GM12892 (cell line): Measurements from ENCODE around the gene TNNT3.

Source experiments
- POLR2A ChIP-seq: IDR thresholded peaks from 2 replicates; pipeline ENCODE4 v1.6.1; 2011; ENCODE audit warnings: low read depth, low read length, control low read depth
- POLR2AphosphoS5 ChIP-seq: IDR thresholded peaks from 2 replicates; pipeline ENCODE4 v1.6.1; 2011; ENCODE audit warnings: low read depth, low read length, control low read depth

DNA sequence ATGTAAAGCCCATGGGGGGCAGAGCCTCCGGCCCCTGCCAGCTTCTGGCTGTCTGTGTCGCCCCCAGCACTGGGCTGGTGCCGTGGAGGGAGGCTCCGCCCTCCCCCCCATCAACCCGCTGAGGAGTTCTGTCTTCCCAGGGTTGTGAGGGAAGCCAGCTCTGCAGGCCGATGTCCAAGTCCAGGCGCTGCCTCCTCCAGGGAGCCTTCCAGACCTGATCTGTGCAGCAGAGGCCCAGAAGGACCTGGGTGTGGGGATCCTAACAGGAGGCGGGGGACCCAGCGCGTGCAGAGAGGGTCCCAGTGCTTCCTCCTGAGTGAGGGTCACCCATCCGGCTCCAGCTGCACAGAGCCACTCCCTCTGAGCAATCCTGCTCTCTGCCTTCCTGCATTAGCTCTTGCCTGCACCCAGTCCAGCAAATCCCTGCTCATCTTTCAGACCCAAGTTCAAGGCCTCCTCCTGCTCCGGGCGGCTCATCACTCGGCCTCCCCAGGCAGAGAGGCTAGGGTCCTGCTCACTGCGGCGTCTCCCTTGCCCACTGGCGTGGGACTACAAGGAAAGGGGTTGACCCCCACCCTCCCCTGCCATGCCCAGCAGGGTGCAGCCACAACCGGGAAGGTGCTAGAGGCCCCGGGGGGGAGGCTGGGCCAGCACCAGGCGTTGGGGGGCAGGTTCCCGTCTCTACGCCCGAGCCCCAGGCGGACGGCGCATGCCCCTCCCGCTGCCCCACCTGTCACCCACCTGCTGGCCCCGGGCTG is 44.2 kb upstream of the TNNT3 start:
- no peak for TF ChIP-seq POLR2A
- no peak for TF ChIP-seq POLR2AphosphoS5
